Middle frontal gyrus (tissue), 1 donor: ENCODE measurements around the gene OR52E4.

Experiments used
- DNase-seq: peaks from one replicate; pipeline ENCODE4 v3.0.0-alpha.2; 2015; ENCODE audit warnings: low spot score; ENCODE audit errors: extremely low spot score

OR52E4 gene

GRCh38 chr11:5880329-5880728, at the start of gene OR52E4:
Gene OR52E4 (plus strand): TSS chr11:5880629. CDS start chr11:5884293, 3,664 bp downstream.
- DNase-seq: no peak

GRCh38 chr11:5831196-5831829, 49.1 kb upstream of the OR52E4 start:
- DNase-seq: no peak

DNA sequence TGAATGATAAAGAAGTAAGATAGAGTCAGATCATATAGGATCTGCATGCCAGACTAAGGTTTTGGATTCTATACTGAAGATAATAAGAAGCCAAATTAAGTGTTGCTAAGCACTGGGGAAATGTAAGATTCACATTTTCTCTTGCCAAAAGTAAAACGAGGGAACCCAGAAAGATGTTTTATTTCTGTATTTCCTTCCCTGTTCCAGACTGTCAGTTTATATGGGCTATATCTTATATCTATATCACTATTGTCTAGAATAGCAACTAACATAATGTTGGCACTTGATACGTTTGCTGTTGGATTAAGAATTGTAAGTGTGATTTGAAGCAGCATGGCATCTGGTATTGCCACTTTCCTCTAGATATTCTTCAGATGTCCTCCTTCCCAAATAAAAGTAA, 47.0 kb upstream of the OR52E4 start:
- no peak for DNase-seq

DNA sequence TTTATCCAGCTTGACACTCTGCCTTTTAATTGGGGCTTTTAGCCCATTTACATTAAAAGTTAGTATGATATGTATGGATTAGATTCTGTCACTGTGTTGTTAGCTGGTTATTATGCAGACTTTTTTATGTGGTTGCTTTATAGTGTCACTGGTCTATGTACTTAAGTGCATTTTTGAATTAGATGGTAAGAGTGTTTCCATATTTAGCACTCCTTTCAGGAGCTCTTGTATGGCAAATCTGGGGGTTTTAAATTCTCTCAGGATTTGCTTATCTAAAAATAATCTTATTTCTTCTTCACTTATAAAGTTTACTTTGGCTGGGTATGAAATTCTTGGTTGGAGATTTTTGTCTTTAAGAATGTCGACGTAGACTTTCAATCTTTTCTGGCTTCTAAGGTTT, 42.7 kb upstream of the OR52E4 start:
- DNase-seq: no peak

- DNase-seq: no peak
Measured at GRCh38 chr11:5841797-5842196, 38.6 kb upstream of the OR52E4 start, which contains the start of gene OR52E6. Gene OR52E6 (minus strand): TSS chr11:5841897. CDS start chr11:5841897, 0 bp downstream.

- no peak for DNase-seq
Measured at GRCh38 chr11:5846701-5847100, 33.7 kb upstream of the OR52E4 start.

GRCh38 chr11:5847711-5848110, 32.7 kb upstream of the OR52E4 start:
- no peak for DNase-seq

- DNase-seq: no peak
Measured at GRCh38 chr11:5851002-5851401, 29.4 kb upstream of the OR52E4 start.

- DNase-seq: no peak
Measured at GRCh38 chr11:5857590-5857989, 22.8 kb upstream of the OR52E4 start, which contains the start of gene OR52E8. Gene OR52E8 (minus strand): TSS chr11:5857690. CDS start chr11:5857690, 0 bp downstream.

GRCh38 chr11:5865826-5866225, 14.6 kb upstream of the OR52E4 start:
- no peak for DNase-seq

GRCh38 chr11:5878564-5878963, 1.9 kb upstream of the OR52E4 start:
- DNase-seq: no peak

GRCh38 chr11:5881756-5882155, 1.3 kb downstream of the OR52E4 start:
- no peak for DNase-seq

GRCh38 chr11:5887172-5887571, 6.7 kb downstream of the OR52E4 start:
- DNase-seq: no peak

DNA sequence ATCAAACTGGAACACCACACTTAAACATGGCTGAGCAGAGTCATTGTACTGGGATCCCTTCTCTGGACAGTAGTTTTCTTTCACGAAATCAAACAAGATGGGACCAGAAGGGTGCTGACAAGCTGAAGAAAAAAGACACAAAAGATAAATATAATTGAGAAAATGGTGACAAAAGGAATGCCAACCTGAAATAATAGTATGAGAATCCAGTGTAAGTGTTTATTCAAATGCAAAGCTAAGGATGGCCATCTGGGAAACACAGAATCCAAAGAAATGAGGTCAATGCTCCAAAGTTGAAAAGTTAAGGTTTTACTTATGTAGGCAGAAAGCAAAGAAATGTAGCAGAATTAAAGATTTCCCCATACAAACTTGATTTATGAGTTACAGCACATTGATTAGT, 7.2 kb downstream of the OR52E4 start:
- no peak for DNase-seq

DNA sequence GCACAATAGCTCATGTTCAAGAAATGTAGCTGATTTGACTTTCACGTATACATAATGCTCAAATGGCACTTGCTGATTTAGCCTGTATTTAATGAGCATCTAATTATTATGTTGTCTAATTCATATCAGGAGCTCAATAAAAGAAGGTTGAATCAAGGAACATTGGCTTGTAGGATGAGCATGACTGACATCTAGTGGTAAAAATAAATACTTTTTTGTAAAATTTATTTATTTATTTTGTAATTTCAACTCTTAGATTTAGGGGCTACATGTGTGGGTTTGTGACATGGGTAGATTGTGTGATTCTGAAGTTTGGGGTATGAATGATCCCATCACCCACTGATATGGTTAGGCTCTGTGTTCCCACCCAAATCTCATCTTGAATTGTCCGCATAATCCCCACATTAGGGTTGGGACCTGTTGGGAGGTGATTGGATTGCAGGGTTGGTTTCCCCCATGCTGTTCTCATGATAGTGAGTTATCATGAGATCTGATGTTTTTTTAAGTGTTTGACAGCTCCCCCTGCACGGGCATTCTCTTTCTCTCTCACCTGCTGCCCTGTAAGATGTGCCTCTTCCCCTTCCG, 10.9 kb downstream of the OR52E4 start:
- no peak for DNase-seq

- DNase-seq: no peak
Measured at GRCh38 chr11:5892908-5893307, 12.5 kb downstream of the OR52E4 start, which contains the start of gene OR52E5. Gene OR52E5 (plus strand): TSS chr11:5893208. CDS start chr11:5900777, 7,569 bp downstream.

GRCh38 chr11:5899534-5899933, 19.1 kb downstream of the OR52E4 start:
- no peak for DNase-seq

GRCh38 chr11:5910540-5910939, 30.1 kb downstream of the OR52E4 start:
- DNase-seq: no peak

- DNase-seq: no peak
Measured at GRCh38 chr11:5922749-5923426, 42.5 kb downstream of the OR52E4 start.

DNA sequence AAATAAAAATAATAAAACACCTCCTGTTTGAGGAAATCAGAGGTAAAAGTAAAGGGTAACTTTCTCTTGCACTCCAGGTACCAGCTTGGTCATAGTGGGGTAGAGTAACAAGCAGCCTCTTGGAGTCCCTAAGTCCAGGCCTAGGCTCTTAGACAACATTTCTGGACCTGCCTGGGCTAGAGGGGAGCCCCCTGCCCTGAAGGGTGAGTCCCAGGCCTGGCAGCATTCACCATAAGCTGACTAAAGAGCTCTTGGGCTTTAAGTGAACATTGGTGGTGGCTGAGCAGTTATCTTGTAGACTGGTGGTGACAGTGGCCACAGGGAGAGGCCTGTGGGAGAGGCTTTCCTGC, 43.0 kb downstream of the OR52E4 start:
- no peak for DNase-seq

DNA sequence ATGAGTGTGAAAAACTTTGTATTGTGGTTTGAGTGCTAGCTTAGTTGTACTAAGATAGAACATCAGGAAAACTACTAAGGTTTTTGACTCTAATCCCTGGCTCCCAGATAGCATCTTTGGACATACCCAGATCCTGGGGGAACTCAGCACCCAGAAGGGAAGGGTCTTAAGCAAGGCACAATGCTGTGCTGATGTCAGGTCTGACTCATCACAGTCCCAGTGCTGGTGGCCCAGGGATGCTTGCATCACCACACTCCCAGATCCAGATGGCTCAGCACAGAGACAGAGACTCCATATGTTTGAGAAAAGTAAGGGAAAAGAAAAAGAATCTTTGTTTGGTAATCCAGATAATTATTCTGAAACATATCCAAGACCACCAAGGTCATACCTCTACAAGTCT, 43.4 kb downstream of the OR52E4 start:
- no peak for DNase-seq

- DNase-seq: no peak
Measured at GRCh38 chr11:5928271-5928670, 47.8 kb downstream of the OR52E4 start.

GRCh38 chr11:5928811-5929210, 48.4 kb downstream of the OR52E4 start:
- no peak for DNase-seq
